Middle frontal gyrus (tissue), 1 donor: ENCODE results near the gene LGR4.

ENCODE experiments used
- DNase-seq: peaks from one replicate; pipeline ENCODE4 v3.0.0-alpha.2; 2015; ENCODE audit warnings: low spot score; ENCODE audit errors: extremely low spot score

LGR4 gene

DNA sequence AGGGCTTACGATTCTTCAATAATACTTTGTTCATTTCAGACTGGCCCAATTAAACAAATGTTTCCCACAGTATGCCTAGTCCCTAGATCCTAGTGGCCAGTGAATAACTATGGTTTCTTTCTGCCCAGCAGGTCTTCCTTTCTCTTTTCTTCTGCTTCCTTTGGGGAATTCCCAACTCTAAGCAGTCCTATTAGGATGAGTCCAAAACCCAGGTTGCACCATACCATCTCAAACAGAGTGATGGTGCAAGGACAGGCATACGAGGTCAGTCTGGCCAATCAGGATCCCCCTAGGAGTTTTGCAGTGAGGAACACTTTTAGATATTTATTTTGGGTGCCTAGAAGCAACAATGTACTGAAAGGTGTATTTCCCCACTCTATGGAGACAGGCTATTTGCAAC lies 68.2 kb downstream of the LGR4 start:
- no peak for DNase-seq

DNA sequence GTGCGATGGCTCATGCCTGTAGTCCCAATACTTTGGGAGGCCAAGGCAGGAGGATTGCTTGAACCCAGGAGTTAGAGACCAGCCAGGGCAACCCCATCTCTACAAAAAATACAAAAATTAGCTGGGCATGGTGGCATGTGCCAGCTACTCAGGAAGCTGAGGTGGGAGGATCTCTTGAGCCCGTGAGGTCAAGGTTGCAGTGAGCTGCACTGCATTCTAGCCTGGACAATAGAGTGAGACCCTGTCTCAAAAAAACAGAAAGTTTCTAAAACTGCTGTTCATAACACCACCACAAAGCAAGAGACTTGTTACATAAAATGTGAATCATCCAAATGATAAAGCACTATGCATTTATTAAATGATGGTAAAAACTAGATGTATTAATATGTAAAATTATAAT lies 69.4 kb downstream of the LGR4 start:
- no peak for DNase-seq

DNA sequence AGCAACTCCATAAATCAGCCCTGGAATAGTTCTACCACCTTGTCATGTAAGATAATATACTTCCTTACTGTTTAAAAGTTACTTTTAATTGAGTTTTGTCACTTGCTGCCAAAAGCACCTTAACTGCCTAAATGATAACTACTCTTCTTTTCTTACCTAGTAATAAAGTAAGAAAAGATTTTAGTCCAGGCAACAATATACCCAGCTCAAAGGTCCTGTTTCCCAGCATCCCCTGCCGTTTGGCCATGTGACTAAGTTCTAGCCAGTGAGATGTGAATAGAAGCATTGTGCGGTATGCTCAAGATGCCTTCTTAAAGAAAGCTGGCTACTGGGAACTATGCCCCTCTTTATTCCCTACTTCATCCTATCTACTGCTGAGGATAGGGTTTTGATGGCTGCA lies 70.1 kb downstream of the LGR4 start:
- DNase-seq: no peak

DNA sequence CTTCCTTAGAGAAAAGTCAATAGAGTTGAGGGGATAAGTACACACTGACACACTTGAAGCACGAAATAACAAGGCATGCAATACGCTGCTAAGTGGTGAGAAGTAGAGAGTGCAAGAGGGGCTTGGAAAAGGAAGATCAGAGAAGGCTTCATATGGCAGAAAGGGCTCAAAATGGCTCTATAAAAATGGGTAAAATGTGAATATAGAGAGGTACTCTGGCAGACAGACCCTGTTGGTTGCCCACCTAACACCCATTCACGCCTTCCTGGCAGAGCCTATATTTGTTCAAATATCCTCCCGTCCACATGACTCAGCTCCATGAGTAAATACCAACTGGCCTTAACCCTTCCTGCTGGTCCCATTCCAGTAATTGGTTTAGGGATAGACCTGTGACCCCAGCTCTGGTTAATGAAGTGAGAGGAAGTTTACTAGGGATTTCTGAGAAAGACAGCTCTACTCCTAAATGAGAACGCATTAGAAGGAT lies 70.7 kb downstream of the LGR4 start:
- DNase-seq: no peak

DNA sequence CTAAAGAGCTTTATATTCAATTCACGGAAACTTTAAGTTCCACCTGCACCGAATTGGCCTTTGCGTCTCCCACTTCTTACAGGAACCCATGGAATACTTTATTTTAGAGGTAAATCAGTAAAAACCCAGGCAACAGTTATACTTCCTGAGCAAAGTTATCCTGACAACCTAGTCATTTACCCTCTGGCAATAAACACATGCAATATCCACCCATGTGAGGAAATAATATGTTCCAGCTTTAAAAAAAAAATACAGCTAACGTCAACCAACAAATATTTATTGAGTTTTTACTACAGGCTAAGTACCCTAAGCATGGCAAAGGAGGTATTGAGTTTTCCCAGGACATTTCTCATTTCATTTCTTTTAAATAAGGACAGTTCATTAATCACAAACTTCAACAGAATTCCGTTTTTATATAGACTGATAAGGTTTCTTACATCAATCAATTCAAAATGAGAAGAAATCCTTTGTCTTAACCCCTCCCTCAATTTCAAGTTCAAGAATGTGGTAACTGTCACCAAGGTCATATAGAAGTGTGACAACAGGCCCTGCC lies 71.2 kb downstream of the LGR4 start:
- no peak for DNase-seq

DNA sequence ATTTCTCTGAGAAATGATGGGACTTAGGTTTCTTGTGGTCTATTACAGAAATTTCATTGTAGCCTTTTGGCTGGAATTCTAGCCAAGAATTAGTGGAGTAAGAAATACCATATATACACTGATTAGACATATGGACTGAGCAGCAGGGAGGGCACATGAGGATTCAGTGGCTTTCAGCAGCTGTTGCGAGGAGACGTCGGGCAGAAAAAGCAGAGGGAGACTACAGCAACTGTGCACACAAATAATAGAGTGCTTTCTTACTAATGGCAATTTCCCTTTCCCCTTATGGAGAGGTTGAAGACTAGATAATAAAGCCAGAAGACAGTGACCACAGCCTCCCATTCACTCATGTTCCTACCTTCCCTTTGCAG lies 74.2 kb downstream of the LGR4 start:
- no peak for DNase-seq

DNA sequence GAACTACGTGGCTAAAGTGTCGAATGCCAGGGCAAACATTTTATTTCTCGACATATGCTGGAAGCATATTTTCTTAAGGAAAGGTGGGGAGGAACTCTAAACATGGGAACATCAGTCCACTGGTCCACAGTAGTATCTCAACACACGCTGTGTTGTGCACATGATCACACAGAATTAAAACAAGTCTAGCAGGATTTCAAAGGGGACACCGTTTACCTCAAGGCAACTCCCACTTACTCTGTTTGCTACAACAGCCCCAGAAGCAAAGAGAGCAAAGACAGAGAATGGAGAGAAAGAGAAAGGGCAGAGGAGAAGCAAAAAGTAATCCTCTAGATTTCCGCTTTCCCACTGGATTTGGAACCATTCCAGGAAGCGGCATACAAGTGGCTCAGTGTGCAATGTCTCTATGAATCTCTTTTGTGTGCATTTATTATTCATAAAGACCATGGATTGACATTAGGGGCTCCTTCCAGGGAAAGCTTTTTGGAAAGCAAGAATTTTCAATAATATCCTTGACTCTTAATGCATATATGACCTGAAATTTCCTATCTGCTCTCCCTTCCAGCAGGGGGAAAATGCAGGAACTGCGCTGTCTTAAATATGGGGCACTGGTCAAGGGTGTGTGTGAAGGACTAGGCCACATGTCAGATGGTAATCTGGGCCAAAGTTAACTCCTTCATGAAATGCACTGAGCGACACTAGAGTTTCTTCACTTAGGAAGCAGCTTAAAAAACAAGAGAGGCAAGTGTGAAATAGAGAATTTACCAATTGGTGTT lies 74.8 kb downstream of the LGR4 start:
- no peak for DNase-seq

DNA sequence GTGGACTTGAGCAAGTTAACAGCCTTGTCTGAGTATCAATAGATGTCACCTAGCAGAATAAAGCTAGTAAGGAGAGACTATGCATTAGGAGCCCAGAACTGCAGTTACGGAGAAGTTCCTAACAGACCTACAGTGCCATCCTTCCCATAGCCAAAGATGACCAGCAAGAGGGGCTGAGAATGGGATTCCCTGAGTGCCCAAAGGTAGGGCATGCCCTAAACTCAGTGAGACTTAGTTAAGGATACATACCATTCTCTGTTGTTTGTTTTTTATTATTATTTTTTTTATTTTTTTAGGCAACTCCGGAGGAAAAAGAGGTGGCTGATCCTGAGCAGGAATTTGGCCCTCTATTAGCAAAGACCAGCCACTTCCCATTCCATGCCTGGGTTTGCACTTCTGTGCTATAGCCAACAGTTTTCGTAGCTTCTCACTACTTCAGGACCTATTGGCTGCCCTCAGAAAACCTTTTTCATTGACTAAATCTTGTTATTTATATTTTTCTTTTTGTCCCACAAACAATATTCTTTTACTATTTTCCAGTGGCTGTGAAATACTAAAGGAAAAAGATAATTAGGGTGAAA lies 76.2 kb downstream of the LGR4 start:
- no peak for DNase-seq

DNA sequence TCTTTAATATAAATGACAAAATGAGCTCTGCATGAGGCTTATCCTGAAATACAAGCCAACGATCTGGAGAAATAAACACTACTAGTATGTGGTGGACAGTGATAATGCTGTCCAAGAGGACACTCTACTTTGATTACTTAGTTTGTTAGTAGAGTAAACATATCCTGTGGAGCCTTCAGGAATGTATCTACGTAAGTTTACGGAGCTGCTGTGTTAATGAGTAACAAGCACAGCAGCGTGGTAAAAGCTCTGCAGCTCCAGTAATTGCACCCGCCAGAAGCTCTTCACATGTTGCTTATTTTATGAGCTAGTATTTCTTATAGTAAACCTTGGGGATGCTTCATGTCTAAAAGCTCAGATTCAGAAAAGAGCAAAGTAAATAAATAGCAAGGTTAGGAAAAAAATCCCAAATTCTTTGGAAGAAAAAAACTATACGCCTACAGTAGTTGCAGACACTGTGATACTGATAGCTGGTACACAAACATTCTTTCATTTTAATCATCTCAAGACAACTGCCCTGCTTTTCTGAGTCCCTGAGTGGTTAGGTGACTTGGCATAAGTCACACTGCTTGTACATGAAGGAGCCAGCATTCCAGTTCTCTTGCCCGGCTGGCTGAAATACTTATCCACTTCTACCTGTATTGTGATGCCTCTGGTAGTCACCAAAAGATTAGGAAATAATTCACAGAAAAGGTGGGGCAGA lies 76.9 kb downstream of the LGR4 start:
- no peak for DNase-seq

DNA sequence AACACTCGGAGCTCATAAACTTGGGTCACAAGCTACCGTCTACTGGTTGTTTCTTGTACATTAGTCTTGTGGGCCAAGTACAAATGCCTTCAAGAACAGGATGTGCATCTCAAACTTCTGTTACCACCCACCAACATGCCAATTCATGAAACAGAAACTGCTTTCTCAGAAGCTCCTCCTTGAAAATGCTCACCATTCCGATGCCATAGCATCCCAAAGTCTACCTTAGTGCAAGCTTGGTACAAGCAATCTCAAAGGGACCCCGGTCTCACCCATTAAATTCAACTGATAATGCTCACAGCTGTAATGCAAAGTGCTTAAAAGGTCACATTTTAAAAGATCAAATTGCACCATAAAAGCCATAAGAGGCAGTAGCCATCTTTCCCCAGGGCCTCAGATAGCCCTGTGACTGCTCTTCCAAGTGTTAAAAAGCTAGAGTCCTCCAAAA lies 77.8 kb downstream of the LGR4 start:
- DNase-seq: no peak

DNA sequence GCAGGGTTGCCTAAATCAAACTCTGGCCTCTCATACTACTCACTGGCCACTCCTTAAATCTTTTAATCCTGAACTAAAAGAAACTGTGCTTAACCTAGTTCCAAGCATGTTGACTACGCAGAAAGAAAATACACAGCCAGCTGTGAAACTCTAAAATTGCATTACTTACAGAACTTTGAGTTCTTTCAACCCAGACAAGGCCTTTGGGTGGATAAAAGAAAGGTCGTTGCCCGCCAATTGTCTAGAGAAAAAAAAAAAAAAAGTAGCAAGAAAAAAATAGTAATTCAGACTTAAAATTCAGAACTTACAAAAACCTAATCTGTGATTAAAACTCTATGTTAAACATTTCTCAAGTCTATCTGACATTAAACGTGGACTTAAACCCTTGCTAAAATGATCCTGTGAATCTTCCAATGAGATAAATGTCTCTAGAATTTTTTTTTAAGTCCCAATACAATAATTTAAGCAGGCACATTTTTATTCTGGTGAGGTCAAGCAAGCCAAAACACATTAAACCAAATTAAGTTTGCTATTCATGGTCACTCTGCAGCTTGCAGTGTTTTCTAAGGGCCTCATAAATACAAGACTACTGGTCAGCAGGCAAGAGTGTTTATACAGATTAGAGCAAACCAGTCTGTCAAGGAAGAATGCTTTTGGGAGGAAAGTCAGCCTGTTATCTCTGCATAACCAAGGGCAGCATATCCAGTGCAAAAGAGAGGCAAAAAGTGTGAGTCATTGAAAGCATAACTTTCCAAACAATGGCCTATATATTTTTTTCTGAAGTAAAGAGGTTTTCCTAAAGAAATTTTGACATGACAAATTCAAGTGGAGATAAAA lies 80.1 kb downstream of the LGR4 start:
- DNase-seq: no peak

DNA sequence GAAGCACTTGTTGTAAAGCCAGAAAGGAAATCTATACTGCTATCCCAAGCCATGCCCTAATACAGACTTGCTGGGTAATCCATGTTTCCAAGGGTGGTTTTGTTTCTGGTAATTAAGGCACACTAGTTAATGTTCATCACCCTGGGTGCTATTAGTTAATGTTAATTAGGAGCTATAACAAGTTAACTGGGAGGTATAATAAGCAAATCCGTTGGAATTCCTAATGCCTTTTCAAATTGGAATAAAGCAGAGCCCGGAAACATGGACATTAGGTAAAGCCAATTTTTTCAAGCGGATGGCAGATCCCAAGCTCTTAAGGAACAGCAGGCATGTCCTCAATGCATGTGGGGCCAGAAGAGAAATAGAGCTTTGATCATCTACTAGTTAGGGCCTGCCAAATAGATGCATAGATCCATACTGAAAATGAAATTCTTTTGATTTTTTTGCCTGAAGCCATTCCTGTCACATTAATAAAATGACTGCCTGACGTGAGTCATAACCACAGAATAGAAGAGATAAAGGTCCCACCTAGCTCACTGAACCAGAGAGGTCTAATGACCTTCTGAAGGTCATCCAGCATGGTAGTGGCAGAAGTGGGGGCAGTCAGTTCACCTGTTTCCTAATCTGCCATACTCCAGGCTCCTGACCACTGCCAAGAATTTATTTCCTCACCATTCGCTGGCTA lies 81.1 kb downstream of the LGR4 start:
- no peak for DNase-seq

DNA sequence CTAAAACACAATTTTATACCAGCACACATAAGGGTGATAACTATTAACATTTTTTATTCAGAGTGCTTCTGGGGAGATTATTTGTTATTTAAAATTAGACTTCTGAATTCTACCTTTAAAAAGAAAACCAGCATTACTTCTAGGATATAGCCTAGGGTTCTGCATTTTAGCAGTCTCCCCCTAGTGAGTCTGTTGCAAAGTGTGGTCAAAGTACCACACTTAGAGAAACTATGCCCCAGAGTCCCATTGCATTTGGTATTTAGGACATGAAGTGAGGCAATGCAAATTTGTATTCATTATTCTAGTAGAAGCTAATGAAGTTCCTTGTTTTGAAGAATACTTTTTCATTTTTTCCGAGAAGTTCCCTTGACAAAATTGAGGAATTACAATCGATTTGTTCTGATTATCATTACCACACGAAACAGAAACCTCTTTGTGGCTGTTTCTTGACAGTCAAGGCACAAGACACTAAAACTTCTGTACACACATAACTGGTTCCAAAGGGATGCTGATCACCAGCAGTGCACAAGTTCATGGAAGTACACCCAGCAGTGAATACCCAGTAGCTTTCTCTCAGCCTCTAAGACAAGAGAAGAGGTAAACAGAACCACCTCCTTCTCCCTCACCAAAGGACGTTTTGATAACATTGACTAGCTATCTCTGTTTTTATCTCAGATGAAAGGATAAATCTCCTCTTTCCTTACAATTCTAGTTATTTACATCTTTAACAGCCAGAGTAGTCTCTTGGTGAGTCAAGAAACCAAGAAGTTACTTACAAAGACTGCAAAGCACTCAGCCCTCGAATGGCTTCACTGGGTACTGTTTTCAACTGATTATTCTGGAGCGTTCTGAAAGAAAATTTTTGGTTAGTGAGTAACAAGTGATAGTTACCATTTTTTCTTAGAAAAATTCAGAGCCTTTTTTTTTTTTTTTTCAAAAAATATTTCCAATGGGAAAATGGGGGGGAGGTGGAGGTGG lies 82.0 kb downstream of the LGR4 start:
- DNase-seq: no peak

DNA sequence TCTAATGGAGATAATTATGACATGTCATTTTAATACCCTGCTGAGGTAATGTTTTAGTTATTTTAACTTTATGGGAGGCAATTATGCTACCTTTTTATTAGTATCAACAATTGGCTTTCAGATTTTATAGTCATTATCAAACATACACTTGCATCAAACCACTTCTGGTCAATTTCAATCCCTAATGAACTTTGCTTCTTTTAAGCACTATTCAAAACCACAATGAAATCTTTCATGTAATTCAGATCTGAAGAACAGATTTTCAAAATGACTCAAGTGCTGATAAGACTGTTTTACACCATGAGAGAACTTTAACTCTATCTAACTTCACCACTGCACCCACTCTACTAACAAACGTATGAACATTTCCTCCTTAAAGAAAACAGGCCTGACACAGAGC lies 83.7 kb downstream of the LGR4 start:
- no peak for DNase-seq

DNA sequence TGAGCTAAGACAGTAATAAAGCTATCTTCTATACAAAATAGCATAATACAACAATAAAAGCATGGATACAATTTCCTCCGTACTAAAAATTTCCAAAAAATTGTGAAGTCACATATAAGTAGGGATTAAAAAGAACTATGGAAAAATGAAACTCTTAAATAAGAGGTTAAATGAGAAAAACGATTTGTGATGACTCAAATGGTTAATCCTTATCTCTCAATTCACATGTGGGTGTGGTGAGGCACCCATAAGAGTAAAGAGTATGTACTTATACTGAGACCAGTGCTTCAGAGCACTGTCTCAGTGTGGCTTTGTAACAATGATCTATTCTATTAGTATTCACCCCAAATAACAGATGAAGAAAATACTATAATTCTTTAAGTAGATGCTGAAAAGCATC lies 84.6 kb downstream of the LGR4 start:
- no peak for DNase-seq

DNA sequence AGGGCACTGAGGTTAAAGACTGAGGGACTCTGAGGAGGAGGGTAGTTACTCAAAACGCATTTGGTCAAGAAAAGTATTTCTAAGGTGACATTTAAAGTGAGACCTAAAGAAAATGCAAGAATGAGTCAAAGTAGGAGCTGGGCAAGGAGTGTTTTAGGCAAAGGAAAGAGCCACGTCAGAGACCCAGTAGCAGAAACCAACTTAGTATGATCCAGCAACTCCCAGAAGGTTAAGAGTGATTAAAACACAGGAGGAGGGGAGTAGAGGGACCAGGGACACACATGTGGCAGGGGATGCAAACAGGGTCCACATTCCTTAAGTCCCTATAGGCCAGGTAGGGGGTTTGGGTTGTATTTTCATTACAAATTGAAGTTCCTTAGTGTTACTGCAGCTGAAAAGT lies 85.2 kb downstream of the LGR4 start:
- DNase-seq: no peak

DNA sequence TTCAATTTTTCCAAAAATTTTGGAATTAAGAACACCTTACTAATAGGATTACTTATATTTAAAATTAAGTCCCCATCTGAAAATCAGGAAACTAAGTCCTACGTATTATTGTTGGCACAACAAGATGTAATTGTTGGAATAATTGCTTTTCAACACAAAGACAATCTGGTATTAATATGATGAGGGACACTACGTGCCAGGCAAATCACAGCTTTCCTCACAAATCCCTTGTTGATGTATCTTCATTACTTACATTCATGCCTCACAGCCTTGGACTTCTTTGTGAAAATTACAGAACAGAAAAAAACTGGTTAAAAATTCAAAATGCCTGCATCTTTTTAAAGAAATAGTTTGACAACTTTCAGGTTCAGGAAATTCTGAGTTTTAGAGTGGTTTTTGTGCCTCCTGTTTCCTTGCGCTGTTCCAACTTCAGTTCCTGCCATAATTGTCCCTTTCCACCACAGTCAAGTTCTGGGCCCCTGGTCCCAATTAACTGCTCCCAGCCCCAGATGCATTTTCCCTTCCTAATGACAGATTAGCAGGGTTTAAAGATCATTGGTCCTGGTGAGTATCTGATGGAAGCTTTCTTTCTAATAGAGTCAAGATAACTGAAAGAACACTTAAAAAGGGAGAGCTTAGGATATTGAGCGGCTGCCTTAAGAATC lies 86.3 kb downstream of the LGR4 start:
- DNase-seq: no peak

DNA sequence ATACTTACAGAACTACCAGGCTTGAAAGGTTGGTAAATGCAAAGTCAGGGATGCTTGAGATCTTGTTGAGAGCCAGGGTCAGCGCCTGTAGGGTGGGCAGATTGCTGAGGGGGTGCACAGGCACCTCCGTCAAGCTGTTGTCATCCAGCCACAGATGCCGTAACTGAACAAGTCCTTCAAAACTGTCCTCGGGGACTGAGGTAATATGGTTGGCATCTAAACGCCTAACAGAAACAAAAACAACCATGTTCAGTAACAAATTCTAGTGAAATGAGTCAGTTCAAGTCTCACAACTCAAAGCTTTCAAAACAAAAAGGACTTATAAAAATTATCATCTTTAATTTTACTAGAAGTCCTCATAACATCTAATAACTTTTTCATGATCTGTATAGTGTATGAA lies 87.3 kb downstream of the LGR4 start:
- DNase-seq: no peak

DNA sequence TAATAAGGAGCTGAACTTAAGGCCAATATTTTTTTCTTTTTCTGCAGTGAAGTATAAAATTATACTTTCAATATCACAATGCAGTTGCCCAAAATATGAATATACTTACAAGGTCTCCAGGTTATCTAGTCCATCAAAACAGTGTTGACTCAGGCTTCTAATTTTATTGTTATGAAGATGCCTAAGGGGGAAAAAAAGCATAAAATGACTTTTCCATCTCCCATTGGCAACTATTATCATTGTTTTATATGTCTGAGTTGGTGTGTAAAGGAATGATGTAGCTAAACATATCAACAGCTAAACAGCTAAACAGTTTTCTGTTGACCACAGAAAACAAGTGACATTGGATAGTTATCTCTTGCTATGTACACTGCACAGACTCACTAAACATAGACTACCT lies 88.4 kb downstream of the LGR4 start:
- DNase-seq: no peak
